Type B pancreatic cell (in vitro differentiated cells): Measurements from ENCODE around the gene SPATA13. TPM values are rescaled to one million over a fixed set of nuclear protein-coding genes. Genes with fewer than 3 reads are reported as not detected.

Experiments used
- DNase-seq: peaks from one replicate; pipeline ENCODE4 v3.0.0; 2021; ENCODE audit warnings: mixed read lengths; ENCODE audit not compliant: unreplicated experiment; ENCODE audit errors: extremely low spot score
- H3K27ac Mint-ChIP-seq: 2 replicates; pipeline ENCODE4 v1.8.0; 2021; ENCODE audit warnings: mild to moderate bottlenecking, mixed read lengths
- H3K27me3 Mint-ChIP-seq: 2 replicates; pipeline ENCODE4 v1.8.0; 2021; ENCODE audit warnings: mixed read lengths
- H3K36me3 Mint-ChIP-seq: 2 replicates; pipeline ENCODE4 v1.8.0; 2021; ENCODE audit warnings: mixed read lengths
- H3K4me1 Mint-ChIP-seq: one replicate; pipeline ENCODE4 v1.8.0; 2021; ENCODE audit warnings: mixed read lengths; ENCODE audit not compliant: unreplicated experiment
- H3K4me3 Mint-ChIP-seq: 2 replicates; pipeline ENCODE4 v1.8.0; 2021; ENCODE audit warnings: mild to moderate bottlenecking, mixed read lengths
- H3K9me3 Mint-ChIP-seq: 2 replicates; pipeline ENCODE4 v1.8.0; 2021; ENCODE audit warnings: mixed read lengths
- total RNA-seq: library from RNA; stranded (reverse); gene quantifications from 2 replicates; pipeline ENCODE4 v1.2.1, GENCODE V29; 2021; ENCODE audit warnings: low replicate concordance
- TF ChIP-seq, protein P1 (sequence below): fragments of 200-600 bp; sonication (generic); conservative IDR thresholded peaks from 2 replicates; pipeline ENCODE4 v1.5.0; 2021; ENCODE audit warnings: antibody characterized with exemption, mild to moderate bottlenecking

SPATA13 gene
- total RNA-seq, 1 donor from 2014 or later: 22.0 TPM

DNA sequence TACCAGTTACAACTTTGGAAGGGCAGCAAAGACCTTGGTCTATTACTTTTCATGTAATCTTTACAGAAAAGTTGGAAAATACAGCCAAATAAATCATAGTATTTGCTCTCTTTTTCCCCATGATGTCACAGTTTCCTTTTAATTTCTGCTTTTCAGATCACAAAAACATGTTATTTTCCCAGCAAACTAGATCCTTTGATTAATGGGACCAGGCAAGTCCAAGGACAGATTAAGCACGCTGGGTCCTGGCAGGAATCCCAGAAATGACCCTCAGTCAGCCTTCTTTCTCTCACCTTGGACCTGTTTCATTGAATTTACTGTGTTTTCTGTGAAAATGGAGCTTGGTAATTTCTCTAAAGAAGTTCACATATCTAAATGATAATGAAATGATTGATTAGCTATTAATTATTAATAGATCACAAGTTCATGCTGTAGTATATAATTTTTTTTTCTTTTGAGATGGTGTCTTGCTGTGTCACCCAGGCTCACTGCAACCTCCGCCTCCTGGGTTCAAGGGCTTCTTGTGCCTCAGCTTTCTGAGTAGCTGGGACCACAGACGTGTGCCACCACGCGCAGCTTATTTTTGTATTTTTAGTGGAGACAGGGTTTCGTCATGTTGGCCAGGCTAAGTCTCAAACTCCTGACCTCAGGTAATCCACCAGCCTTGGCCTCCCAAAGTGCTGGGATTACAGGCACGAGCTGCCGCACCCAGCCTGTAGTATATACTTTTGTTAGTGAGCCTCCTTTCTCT, 16.0 kb downstream of the SPATA13 start:
- TF ChIP-seq, protein P1, sequence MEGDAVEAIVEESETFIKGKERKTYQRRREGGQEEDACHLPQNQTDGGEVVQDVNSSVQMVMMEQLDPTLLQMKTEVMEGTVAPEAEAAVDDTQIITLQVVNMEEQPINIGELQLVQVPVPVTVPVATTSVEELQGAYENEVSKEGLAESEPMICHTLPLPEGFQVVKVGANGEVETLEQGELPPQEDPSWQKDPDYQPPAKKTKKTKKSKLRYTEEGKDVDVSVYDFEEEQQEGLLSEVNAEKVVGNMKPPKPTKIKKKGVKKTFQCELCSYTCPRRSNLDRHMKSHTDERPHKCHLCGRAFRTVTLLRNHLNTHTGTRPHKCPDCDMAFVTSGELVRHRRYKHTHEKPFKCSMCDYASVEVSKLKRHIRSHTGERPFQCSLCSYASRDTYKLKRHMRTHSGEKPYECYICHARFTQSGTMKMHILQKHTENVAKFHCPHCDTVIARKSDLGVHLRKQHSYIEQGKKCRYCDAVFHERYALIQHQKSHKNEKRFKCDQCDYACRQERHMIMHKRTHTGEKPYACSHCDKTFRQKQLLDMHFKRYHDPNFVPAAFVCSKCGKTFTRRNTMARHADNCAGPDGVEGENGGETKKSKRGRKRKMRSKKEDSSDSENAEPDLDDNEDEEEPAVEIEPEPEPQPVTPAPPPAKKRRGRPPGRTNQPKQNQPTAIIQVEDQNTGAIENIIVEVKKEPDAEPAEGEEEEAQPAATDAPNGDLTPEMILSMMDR: no peak
- H3K4me3 Mint-ChIP-seq: no peak overlapping the region
- no peaks in the 10 kb centered on the region for H3K27me3 Mint-ChIP-seq
- no peak overlapping the region for H3K27ac Mint-ChIP-seq
- peaks cover 18% of the 10 kb centered on the region for H3K4me1 Mint-ChIP-seq
- H3K9me3 Mint-ChIP-seq: no peaks in the 10 kb centered on the region
- DNase-seq: no peak
- no peaks in the 10 kb centered on the region for H3K36me3 Mint-ChIP-seq

DNA sequence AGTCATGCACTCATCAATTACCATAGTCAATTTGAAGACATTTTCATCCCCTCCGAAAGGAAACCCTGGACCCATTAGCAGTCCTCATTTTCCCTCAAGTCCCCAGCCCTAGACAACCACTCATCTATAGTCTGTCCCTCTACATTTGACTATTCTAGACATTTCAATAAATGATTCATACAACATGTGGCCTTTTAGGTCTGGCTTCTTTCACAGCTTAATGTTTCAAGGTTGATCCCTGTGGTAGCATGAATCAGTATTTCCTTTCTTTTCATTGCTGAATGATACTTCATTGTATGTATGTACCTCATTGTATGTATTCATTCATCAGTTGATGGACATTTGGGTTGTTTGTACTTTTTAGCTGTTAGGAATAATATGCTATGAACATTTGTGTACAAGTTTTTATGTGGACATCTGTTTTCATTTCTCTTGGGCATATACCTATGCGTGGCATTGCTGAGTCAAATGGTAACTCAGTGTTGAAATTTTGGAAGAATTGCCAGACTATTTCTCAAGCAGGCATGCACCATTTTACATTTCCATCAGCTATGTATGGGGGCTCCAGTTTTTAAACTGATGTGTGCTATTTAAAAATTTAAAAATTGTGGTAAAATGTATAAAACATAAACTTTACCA, 18.4 kb downstream of the SPATA13 start:
- DNase-seq: no peak
- H3K4me1 Mint-ChIP-seq: peaks cover 29% of the 10 kb centered on the region
- TF ChIP-seq, protein P1: no peak
- H3K27ac Mint-ChIP-seq: no peak overlapping the region
- no peak overlapping the region for H3K4me3 Mint-ChIP-seq
- no peaks in the 10 kb centered on the region for H3K27me3 Mint-ChIP-seq
- no peaks in the 10 kb centered on the region for H3K36me3 Mint-ChIP-seq
- peaks cover 4% of the 10 kb centered on the region for H3K9me3 Mint-ChIP-seq

DNA sequence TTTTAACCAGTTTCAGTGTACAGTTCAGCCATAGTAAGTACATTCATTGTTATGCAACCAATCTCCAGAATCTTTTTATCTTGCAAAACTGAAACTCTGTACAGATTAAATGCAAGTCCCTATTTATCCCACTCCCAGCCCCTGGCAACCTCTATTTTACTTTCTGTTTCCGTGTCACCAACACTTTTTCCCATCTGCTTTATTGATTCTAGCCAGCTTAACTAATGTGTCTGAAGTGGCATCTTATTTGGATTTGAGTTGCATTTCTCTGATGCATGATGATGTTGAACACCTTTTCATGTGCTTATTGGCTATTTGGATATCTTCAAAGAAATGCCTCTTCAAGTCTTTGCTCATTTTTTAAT, 18.9 kb downstream of the SPATA13 start:
- Mint-ChIP-seq H3K4me3 (no peak overlapping the region), H3K27ac (no peak overlapping the region), H3K27me3 (no peaks in the 10 kb centered on the region), H3K4me1 (peaks cover 34% of the 10 kb centered on the region), H3K9me3 (peaks cover 4% of the 10 kb centered on the region), H3K36me3 (no peaks in the 10 kb centered on the region)
- TF ChIP-seq, protein P1: no peak
- no peak for DNase-seq

DNA sequence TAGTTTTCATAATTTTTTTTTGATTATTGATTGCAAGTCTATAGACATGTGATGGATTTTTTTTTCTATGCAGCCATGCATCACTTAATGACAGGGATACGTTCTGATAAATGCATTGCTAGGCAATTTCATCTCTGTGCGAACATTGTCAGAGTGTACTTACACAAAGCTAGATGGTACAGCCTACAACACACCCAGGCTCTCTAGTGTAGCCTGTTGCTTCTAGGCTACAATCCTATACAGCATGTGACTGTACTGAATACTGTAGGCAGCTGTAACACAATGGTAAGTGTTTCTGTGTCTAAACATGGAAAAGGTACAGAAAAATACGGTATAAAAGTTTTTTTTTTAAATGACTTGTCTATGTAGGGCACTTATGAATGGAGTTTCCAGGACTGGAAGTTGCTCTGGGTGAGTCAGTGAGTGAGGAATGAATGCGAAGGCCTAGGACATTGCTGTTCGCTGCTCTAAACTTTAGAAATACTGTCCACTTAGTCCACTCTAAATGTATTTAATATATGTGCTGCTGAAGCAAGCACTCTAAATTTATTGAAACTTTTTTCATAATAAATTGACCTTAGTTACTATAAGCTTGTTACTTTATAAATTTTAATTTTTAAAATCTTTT, 20.3 kb downstream of the SPATA13 start:
- no peak for DNase-seq
- no peaks in the 10 kb centered on the region for H3K36me3 Mint-ChIP-seq
- no peak overlapping the region for H3K4me3 Mint-ChIP-seq
- no peak overlapping the region for H3K27ac Mint-ChIP-seq
- TF ChIP-seq, protein P1: no peak
- peaks cover 4% of the 10 kb centered on the region for H3K9me3 Mint-ChIP-seq
- no peaks in the 10 kb centered on the region for H3K27me3 Mint-ChIP-seq
- peaks cover 24% of the 10 kb centered on the region for H3K4me1 Mint-ChIP-seq

DNA sequence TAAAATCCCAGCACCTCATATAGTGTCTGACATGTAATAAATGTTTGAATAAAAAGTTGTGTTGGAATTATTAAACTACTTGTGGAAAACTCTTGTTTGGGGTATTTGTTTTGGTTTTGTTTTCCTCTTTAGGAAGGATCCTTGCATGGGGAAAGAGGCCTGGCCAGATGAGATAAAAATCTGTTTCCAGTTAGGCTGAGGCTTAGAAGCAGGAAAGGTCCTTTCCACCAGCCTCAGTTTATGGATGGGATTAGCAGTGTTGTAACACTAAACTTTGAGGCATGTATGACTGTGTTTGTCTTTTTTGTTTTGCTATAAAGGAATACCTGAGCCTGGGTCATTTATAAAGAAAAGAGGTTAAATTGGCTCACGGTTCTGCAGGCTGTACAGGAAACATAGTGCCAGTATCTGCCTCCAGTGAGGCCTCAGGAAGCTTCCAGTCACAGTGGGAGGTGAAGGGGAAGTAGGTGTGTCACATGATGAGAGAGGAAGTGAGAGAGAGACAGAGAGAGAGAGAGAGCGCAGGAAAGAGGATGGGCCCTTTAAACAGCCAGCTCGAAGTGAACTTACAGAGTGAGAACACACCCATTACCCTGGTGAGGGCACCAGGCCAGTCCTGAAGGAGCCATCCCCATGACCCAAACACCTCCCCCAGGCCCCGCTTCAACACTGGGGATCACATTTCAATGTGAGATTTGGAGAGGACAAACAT, 21.6 kb downstream of the SPATA13 start:
- Mint-ChIP-seq H3K4me1 (peaks cover 18% of the 10 kb centered on the region), H3K4me3 (no peak overlapping the region), H3K9me3 (peaks cover 4% of the 10 kb centered on the region), H3K27me3 (no peaks in the 10 kb centered on the region), H3K36me3 (no peaks in the 10 kb centered on the region), H3K27ac (peak overlapping the region; percentile 66)
- TF ChIP-seq, protein P1: no peak
- no peak for DNase-seq
